Kidney glomerular epithelial cell (primary cell): ENCODE results near the gene RCOR1.
A peak's percentile ranks its signal among the peaks of the same experiment; 100 is the strongest.
"Not testable (repeated sequence)": the region's sequence is repeated elsewhere in the genome, so short reads cannot be mapped to it uniquely, and the experiment has no call there.

Experiments
- DNase-seq: peaks from one replicate; lab custom pipeline; 2025; lab: John Stamatoyannopoulos, UW

Gene RCOR1

DNA sequence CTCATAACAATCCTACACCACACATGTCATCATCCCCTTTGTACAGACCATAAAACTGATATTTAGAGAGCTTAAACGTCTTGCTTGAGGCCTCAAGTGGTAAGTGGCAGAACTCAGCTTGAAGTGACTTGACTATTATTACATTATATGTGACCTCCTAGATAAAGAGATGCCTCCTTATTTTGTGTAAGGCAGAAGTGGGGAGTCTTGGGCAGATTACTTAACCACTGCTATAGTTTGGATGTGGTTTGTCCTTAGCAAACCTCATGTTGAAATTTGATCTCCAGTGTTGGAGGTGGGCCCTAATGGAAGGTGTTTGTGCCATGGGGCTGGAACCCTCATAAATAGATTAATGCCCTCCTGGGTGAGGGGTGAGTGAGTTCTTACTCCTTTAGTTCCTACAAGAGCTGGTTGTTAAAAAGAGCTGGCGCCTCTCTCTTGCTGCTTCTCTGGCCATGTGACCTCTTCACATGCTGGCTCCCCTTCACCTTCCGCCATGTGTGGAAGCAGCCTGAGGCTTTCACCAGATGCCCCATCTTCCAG lies 37.4 kb downstream of the RCOR1 start:
- no peak for DNase-seq

GRCh38 chr14:102630405-102630804 lies 38.0 kb downstream of the RCOR1 start:
- DNase-seq = no peak

- no peak for DNase-seq
Measured at GRCh38 chr14:102630881-102631280, 38.4 kb downstream of the RCOR1 start.

DNA sequence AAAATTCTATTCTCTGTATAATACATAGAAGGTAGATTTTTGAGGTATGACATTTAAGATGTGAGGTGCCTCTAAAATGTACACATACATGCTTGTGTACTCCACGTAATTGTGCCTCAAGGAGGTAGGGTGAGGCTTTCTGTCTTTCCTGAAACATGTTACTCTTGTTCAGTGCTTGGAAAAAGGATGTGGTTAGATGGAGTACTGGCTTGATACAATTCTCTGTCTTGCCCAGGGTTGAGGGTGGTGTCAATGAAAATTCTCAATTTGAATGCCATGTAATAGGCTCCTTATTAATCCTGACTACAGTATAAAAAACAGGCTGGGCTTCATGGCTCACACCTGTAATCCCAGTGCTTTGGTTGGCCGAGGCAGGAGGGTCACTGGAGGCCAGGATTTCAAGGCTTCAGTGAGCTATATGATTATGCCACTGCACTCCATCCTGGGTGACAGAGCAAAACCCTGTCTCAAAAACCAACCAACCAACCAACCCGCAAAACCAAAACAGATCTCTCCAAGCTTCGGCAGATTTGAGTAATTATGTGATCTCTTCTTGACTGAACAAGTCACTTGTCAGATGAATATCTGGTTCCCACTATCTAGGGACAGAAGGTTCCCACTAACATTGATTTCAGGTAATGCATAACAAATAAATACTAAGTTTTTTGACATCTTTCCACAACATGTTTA lies 41.6 kb downstream of the RCOR1 start:
- DNase-seq = no peak

GRCh38 chr14:102639611-102640010 lies 47.2 kb downstream of the RCOR1 start:
- not testable (repeated sequence) for DNase-seq

DNA sequence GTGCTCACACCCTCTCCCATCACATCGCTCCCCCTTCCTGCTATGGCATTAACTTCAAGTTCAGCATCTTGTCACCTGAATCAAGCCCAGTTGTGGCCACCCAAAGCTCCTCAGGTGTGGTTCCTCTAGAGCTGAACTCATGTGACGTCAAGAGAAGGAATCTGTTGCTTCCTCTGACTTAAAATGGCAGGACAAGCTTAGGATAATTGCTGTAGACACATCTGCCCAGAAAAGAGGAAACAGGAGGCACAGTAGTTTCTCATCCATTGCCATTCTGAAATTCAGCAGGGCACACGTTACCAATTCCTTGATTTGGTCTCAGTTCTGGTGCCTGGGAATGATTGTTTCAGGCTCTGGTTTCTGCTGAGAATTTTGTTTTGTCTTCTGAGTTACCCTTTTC lies 52.1 kb downstream of the RCOR1 start:
- DNase-seq = no peak

- DNase-seq = no peak
Measured at GRCh38 chr14:102645746-102646440, 53.4 kb downstream of the RCOR1 start.

GRCh38 chr14:102646615-102647014 lies 54.2 kb downstream of the RCOR1 start:
- no peak for DNase-seq

DNA sequence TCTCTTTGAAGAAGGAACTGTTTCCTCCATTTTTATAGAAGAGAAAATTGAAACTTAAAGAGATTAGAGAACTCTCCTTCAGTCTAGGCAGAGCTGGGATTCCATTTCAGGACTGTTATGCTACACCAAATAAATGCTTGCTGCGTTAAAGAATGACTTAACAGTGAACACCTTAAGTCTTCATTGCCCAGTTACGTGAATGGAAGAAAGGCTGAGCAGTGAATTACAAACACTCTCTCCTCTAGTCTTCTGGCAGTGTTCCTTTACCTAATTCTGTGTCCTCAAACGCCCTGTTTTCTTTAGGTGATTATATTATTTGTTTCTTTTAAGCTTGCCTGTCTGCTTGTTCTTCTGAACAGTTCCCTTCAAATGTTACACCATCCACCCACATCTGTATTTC lies 59.7 kb downstream of the RCOR1 start:
- DNase-seq = no peak

- no peak for DNase-seq
Measured at GRCh38 chr14:102654298-102654697, 61.8 kb downstream of the RCOR1 start.

- peak; percentile 71 for DNase-seq
Measured at GRCh38 chr14:102655137-102655536, 62.7 kb downstream of the RCOR1 start.

- DNase-seq = peak; percentile 56
Measured at GRCh38 chr14:102659797-102660196, 67.3 kb downstream of the RCOR1 start.

- DNase-seq = no peak
Measured at GRCh38 chr14:102661614-102662013, 69.2 kb downstream of the RCOR1 start.

DNA sequence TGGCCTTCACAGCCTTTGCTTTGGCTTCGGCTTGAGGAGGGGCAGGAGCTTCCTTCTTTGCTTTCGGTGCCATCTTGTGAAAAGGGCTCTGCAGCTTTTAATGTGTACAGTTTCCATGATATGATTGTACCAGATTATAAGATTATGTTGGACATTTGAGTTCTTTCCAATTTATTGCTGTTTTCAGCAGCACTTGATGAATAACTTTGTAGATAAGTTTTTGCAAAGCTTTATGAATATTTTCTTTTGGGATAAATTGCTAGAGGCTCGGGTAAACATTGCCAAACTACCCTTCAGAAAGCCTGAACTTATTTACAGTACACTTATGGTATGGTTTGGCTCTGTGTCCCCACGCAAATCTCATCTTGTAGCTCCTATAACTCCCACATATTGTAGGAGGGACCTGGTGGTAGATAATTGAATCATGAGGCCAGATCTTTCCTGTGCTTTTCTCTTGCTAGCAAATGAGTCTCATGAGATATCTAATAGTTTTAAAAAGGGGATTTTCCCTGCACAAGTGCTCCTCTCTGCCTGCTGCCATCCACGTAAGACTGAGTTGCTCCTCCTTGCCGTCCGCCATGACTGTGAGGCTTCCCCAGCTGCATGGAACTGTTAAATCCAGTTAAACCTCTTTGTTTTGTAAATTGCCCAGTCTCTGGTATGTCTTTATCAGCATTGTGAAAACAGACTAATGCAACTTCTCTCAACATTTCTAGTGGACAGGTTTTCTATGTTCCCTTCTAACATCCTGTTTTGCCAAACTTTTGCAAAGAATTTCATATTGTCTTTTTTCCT lies 70.4 kb downstream of the RCOR1 start:
- no peak for DNase-seq

GRCh38 chr14:102663440-102663839 lies 71.0 kb downstream of the RCOR1 start:
- no peak for DNase-seq

DNA sequence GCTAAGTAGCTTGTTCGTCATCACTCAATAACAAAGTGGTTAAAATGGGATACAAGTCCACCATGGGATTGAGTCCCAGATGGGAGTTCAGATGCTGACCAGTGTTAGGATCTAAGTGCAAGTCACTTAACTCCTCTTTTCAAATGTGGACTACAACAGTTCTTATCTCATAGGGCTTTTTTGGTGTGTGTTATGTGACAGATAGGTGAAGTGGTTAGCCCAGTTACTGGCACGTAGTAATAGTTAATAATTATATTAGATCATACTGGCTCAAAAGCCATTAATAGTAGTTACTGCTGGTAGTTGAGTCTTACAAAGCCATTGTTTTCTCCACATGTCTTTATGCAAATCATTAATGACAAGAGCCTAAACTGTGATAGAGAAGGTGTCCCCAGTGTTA lies 73.2 kb downstream of the RCOR1 start:
- DNase-seq = no peak

GRCh38 chr14:102666635-102667034 lies 74.2 kb downstream of the RCOR1 start:
- no peak for DNase-seq

DNA sequence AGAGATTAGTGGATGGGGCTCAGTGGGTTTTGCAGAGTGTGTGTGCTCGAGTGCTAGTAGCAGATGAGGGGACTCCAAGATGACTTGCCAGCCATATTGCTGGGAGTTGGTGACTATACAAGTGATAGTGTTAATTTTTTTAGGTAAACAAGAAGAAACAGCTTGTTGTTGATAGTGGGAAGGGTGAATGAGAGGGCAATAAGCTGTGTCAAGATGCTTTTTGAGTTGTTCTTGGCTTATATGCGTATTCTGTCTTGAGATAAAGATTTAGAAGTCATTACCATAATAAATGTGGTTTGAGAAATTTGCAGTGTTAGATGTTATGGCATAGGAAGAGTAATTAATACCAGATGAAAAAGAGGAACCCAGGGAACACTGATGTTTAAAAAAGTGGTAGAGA lies 75.3 kb downstream of the RCOR1 start:
- no peak for DNase-seq

DNA sequence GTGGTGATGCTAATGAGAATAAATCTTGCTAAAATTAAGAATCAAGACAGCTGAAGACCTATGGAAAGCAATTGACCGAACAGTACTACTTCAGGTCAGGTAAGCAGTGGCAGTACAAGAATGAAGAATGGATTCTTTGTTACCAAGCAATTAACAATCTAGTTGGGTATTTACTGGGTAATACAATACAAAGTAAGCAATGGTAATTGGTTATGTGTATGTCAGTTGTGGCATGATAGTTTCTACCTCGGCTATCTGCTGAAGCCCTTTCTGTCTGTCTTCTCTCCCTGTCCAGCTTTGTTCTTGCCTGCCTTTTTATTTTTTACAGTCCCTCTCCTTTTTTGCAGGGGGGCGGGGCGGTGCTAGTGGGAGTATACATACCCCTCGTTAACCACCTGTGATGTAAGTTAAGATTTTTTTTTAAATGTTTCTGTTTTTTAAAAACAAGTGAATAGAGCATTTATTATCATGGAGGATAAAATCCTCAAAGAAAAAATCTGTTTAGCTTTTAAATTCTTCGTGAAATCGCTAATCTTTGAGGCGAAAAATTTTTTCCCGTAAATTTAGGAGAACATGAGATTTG lies 75.9 kb downstream of the RCOR1 start:
- no peak for DNase-seq

DNA sequence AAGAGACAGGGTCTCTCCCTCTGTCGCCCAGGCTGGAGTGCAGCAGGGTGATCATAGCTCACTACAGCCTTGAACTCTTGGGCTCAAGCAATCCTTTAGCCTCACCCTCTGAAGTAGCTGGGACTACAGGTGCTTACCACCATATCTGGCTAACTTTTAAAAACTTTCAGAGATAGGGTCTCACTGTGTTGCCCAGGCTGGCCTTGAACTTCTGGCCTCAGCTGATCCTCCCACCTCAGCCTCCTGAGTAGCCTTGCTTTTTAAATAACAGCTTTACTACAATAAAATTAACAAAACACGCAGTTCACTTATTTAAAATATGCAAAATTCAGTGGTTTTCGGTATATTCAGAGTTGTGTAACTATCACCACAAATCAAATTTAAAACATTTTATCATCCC lies 79.0 kb downstream of the RCOR1 start:
- no peak for DNase-seq

DNA sequence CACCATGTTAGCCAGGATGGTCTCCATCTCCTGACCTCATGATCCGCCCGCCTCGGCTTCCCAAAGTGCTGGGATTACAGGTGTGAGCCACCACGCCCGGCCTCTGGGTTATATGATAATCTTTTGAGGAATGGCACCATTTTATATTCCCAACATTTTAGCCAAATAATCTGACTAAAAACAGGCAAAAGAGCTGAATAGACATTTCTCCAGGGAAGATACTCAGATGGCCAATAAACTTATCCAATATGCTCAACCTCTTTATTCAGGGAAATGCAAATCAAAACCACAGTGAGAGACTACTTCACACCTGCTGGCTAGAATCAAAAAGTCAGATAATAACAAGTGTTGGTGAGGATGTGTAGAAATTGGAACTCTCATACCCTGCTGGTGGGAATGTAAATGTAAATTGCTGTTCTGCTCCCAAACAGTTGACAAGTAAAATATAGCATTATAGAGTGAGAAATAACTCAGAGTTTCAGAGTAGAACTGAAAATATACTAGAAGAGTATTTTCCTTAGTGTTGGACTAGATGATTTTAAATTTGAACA lies 80.0 kb downstream of the RCOR1 start:
- DNase-seq = no peak

DNA sequence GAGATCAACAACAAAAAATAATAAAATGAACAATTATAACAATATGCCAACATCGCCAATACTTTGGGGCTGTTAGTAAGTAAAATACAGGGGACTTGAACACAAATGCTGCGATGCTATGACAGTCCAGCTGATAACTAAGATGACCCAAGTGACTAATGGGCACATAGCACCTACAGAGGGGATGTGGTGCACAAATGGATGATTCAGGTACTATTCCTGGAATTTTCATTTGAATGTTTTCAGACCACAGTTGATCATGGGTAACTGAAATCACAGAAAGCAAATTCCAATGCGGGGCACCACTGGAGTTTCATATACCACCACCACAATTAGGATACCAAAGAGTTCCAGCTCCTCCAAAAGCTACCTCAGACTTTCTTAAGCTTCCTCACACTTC lies 82.9 kb downstream of the RCOR1 start:
- DNase-seq = peak; percentile 86
